OCI-LY3 (cell line): ENCODE measurements around the gene PLCB4.

Experiments
- EZH2phosphoT487 ChIP-seq: fragments of 200-600 bp; shearing (Covaris generic); IDR thresholded peaks from 2 replicates; pipeline ENCODE4 v1.6.1; 2018; ENCODE audit warnings: antibody characterized with exemption, mixed run types, low read depth
- TF ChIP-seq, protein P1 (sequence below): fragments of 200-600, 300-600 bp; sonication (generic); IDR thresholded peaks from 2 replicates; pipeline ENCODE4 v1.5.1; 2014; ENCODE audit warnings: antibody characterized with exemption, low read length, low read depth

GRCh38 chr20:9331707-9332435, 263.0 kb downstream of the PLCB4 start:
- TF ChIP-seq EZH2phosphoT487: no peak
- TF ChIP-seq, protein P1, sequence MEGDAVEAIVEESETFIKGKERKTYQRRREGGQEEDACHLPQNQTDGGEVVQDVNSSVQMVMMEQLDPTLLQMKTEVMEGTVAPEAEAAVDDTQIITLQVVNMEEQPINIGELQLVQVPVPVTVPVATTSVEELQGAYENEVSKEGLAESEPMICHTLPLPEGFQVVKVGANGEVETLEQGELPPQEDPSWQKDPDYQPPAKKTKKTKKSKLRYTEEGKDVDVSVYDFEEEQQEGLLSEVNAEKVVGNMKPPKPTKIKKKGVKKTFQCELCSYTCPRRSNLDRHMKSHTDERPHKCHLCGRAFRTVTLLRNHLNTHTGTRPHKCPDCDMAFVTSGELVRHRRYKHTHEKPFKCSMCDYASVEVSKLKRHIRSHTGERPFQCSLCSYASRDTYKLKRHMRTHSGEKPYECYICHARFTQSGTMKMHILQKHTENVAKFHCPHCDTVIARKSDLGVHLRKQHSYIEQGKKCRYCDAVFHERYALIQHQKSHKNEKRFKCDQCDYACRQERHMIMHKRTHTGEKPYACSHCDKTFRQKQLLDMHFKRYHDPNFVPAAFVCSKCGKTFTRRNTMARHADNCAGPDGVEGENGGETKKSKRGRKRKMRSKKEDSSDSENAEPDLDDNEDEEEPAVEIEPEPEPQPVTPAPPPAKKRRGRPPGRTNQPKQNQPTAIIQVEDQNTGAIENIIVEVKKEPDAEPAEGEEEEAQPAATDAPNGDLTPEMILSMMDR: no peak
